H9 (cell line): ENCODE data around the gene CRYBA2. TPM values are rescaled to one million over a fixed set of nuclear protein-coding genes. Genes with fewer than 3 reads are reported as not detected.

Experiments used
- DNase-seq: peaks from one replicate; pipeline ENCODE4 v3.0.0-alpha.2; 2017
- H2AFZ ChIP-seq: one replicate; pipeline ENCODE4 v1.6.1; 2013; ENCODE audit warnings: mild to moderate bottlenecking, low read length, control low read depth, moderate library complexity
- H2AK5ac ChIP-seq: 2 replicates; pipeline ENCODE4 v1.6.1; 2013; ENCODE audit warnings: low read length, control low read depth, mixed read lengths; ENCODE audit not compliant: insufficient read length
- H2BK120ac ChIP-seq: one replicate; pipeline ENCODE4 v1.6.1; 2013; ENCODE audit warnings: low read depth, mild to moderate bottlenecking, low read length, control low read depth, inconsistent platforms; ENCODE audit not compliant: poor library complexity, severe bottlenecking
- H2BK12ac ChIP-seq: 2 replicates; pipeline ENCODE4 v1.6.1; 2013; ENCODE audit warnings: low read length, control low read depth, mixed read lengths, low read depth; ENCODE audit not compliant: insufficient read length
- H2BK15ac ChIP-seq: 2 replicates; pipeline ENCODE4 v1.6.1; 2013; ENCODE audit warnings: low read depth, low read length, control low read depth
- H2BK20ac ChIP-seq: one replicate; pipeline ENCODE4 v1.6.1; 2013; ENCODE audit warnings: low read depth, mild to moderate bottlenecking, low read length, control low read depth, inconsistent platforms; ENCODE audit not compliant: poor library complexity, severe bottlenecking
- H2BK5ac ChIP-seq: 2 replicates; pipeline ENCODE4 v1.6.1; 2013; ENCODE audit warnings: low read length, control low read depth, mixed read lengths; ENCODE audit not compliant: insufficient read length
- H3K14ac ChIP-seq: 2 replicates; pipeline ENCODE4 v1.6.1; 2013; ENCODE audit warnings: low read length, control low read depth; ENCODE audit not compliant: insufficient read depth
- H3K18ac ChIP-seq: 2 replicates; pipeline ENCODE4 v1.6.1; 2013; ENCODE audit warnings: low read depth, mild to moderate bottlenecking, mixed read lengths, low read length, control low read depth; ENCODE audit not compliant: insufficient read length
- H3K23ac ChIP-seq: 2 replicates; pipeline ENCODE4 v1.6.1; 2013; ENCODE audit warnings: low read length, control low read depth, mixed read lengths, low read depth; ENCODE audit not compliant: insufficient read length
- H3K23me2 ChIP-seq: 2 replicates; pipeline ENCODE4 v1.6.1; 2013; ENCODE audit warnings: low read depth, mild to moderate bottlenecking, mixed read lengths, low read length, control low read depth; ENCODE audit not compliant: insufficient read length, poor library complexity, severe bottlenecking
- H3K27ac ChIP-seq: 2 replicates; pipeline ENCODE4 v1.5.1; 2013; ENCODE audit warnings: low read length, control low read depth, mixed read lengths, low read depth; ENCODE audit not compliant: insufficient read length
- H3K27me3 ChIP-seq: 2 replicates; pipeline ENCODE4 v1.6.1; 2013; ENCODE audit warnings: low read length, control low read depth, inconsistent platforms; ENCODE audit not compliant: insufficient read depth
- H3K4ac ChIP-seq: 2 replicates; pipeline ENCODE4 v1.6.1; 2013; ENCODE audit warnings: low read depth, mild to moderate bottlenecking, control low read depth, inconsistent platforms, low read length, moderate library complexity
- H3K4me1 ChIP-seq: 2 replicates; pipeline ENCODE4 v1.6.1; 2013; ENCODE audit warnings: low read length, control low read depth, inconsistent platforms; ENCODE audit not compliant: insufficient read depth
- H3K4me2 ChIP-seq: 2 replicates; pipeline ENCODE4 v1.6.1; 2013; ENCODE audit warnings: low read length, control low read depth, mixed read lengths; ENCODE audit not compliant: insufficient read length, insufficient read depth
- H3K56ac ChIP-seq: 2 replicates; pipeline ENCODE4 v1.6.1; 2013; ENCODE audit warnings: low read depth, mild to moderate bottlenecking, mixed read lengths, low read length, control low read depth; ENCODE audit not compliant: insufficient read length
- H3K79me1 ChIP-seq: 2 replicates; pipeline ENCODE4 v1.6.1; 2013; ENCODE audit warnings: low read depth, mild to moderate bottlenecking, moderate library complexity, low read length, control low read depth, inconsistent platforms; ENCODE audit not compliant: insufficient read depth, poor library complexity, severe bottlenecking
- H3K79me2 ChIP-seq: 2 replicates; pipeline ENCODE4 v1.6.1; 2013; ENCODE audit warnings: low read length, control low read depth, inconsistent platforms; ENCODE audit not compliant: insufficient read depth
- H3K9ac ChIP-seq: 2 replicates; pipeline ENCODE4 v1.6.1; 2013; ENCODE audit warnings: low read length, control low read depth, mixed read lengths; ENCODE audit not compliant: insufficient read length; ENCODE audit errors: extremely low read depth
- H3K9me3 ChIP-seq: one replicate; pipeline ENCODE4 v1.6.1; 2013; ENCODE audit warnings: low read depth, low read length, inconsistent platforms; ENCODE audit not compliant: control insufficient read depth
- H3T11ph ChIP-seq: one replicate; pipeline ENCODE4 v1.6.1; 2013; ENCODE audit warnings: mild to moderate bottlenecking, low read length, control low read depth, inconsistent platforms
- H4K20me1 ChIP-seq: one replicate; pipeline ENCODE4 v1.6.1; 2013; ENCODE audit not compliant: control insufficient read depth, insufficient read length, insufficient read depth
- H4K5ac ChIP-seq: 2 replicates; pipeline ENCODE4 v1.6.1; 2013; ENCODE audit warnings: low read depth, mild to moderate bottlenecking, mixed read lengths, low read length, control low read depth; ENCODE audit not compliant: insufficient read length
- H4K8ac ChIP-seq: replicated peaks from 2 replicates; pipeline ENCODE4 v1.6.1; 2013; ENCODE audit warnings: low read length, control low read depth, mixed read lengths, low read depth; ENCODE audit not compliant: insufficient read length
- H4K91ac ChIP-seq: 2 replicates; pipeline ENCODE4 v1.6.1; 2013; ENCODE audit warnings: low read depth, mild to moderate bottlenecking, moderate library complexity, mixed read lengths, low read length, control low read depth; ENCODE audit not compliant: insufficient read length
- H3K27ac Mint-ChIP-seq, 3 experiments: 2 replicates in 2 of 3; 3 replicates in 1 of 3; pipeline ENCODE4 v1.8.0; 2020 to 2021; ENCODE audit warnings: mixed read lengths in 3 of 3, mild to moderate bottlenecking in 1 of 3, moderate library complexity in 1 of 3
- H3K27me3 Mint-ChIP-seq: 2 replicates; pipeline ENCODE4 v1.8.0; 2021; ENCODE audit warnings: low read depth, mild to moderate bottlenecking, moderate library complexity, mixed read lengths
- H3K36me3 Mint-ChIP-seq, 3 experiments: 2 replicates in 2 of 3; 3 replicates in 1 of 3; pipeline ENCODE4 v1.8.0; 2020 to 2021; ENCODE audit warnings: low read depth in 3 of 3, mixed read lengths in 3 of 3; ENCODE audit not compliant: insufficient read depth in 1 of 3
- H3K4me1 Mint-ChIP-seq, 2 experiments: 2 replicates each; pipeline ENCODE4 v1.8.0; 2020; ENCODE audit warnings: mixed read lengths in 2 of 2
- H3K4me3 Mint-ChIP-seq, 2 experiments: 2 replicates in 1 of 2; 3 replicates in 1 of 2; pipeline ENCODE4 v1.8.0; 2020 to 2021; ENCODE audit warnings: mild to moderate bottlenecking in 2 of 2, mixed read lengths in 2 of 2, moderate library complexity in 1 of 2
- H3K9me3 Mint-ChIP-seq, 2 experiments: 2 replicates in 1 of 2; 3 replicates in 1 of 2; pipeline ENCODE4 v1.8.0; 2020; ENCODE audit warnings: mild to moderate bottlenecking in 2 of 2, mixed read lengths in 2 of 2, moderate library complexity in 1 of 2
- CTCF ChIP-seq: fragments of 200-600 bp; sonication (generic); conservative IDR thresholded peaks from 3 replicates; pipeline ENCODE4 v1.8.0; 2021; ENCODE audit warnings: antibody characterized with exemption, mild to moderate bottlenecking
- WGBS: extraction: QIAGEN DNeasy Blood & Tissue Kit; methylation state at CpG from one replicate; pipeline ENCODE4 v1.1.7; 2013; ENCODE audit warnings: missing lambda C conversion rate, low lambda C conversion rate, mixed read lengths; ENCODE audit not compliant: insufficient read length; ENCODE audit errors: extremely low coverage; 5-methylcytosine and 5-hydroxymethylcytosine counted together
- total RNA-seq: library from RNA; stranded (reverse); gene quantifications from 2 replicates; pipeline ENCODE4 v1.2.1, GENCODE V29; 2021

The CRYBA2 gene
- total RNA-seq, 1 experiment from 2014 or later = not detected

- DNase-seq = no peak
Measured at GRCh38 chr2:219023045-219023605, 29.9 kb upstream of the CRYBA2 start.

More at GRCh38 chr2:219023045-219023605, 29.9 kb upstream of the CRYBA2 start:
- Histone ChIP-seq H3K14ac (no peak overlapping the region), H3K4me2 (no peak overlapping the region), H2AFZ (no peak overlapping the region), H3K9ac (no peak overlapping the region), H3K56ac (no peak overlapping the region), H2BK120ac (no peak overlapping the region), H3K4me1 (no peaks in the 10 kb centered on the region), H4K20me1 (no peaks in the 10 kb centered on the region), H2BK20ac (no peak overlapping the region), H3K23me2 (no peaks in the 10 kb centered on the region), H3K79me2 (no peaks in the 10 kb centered on the region), H4K8ac (no peak overlapping the region), H3K9me3 (no peaks in the 10 kb centered on the region), H2AK5ac (no peak overlapping the region), H3K27me3 (no peaks in the 10 kb centered on the region; the same call in 1 of the 2 replicates), H3K4ac (no peak overlapping the region), H4K5ac (no peak overlapping the region), H3K18ac (no peak overlapping the region), H3T11ph (no peak overlapping the region), H4K91ac (no peak overlapping the region), H3K27ac (no peak overlapping the region), H3K23ac (no peak overlapping the region), H2BK15ac (no peak overlapping the region), H2BK12ac (no peak overlapping the region), H2BK5ac (no peak overlapping the region), H3K79me1 (no peaks in the 10 kb centered on the region)
- Mint-ChIP-seq H3K27ac (peak overlapping the region in 1 of 3 experiments; percentile 91; a peak in 1 of 7 replicates), H3K4me3 (no peak overlapping the region), H3K9me3 (no peaks in the 10 kb centered on the region), H3K27me3 (peaks cover 17% of the 10 kb centered on the region), H3K4me1 (peaks cover 6 to 7% of the 10 kb centered on the region in 2 experiments), H3K36me3 (no peaks in the 10 kb centered on the region)
- WGBS = no CpG with 5 or more reads among the region's 12 CpGs
- TF ChIP-seq CTCF = no peak
